Measurements from ENCODE around the gene UAP1L1. TPM values are rescaled to one million over a fixed set of nuclear protein-coding genes. Genes with fewer than 3 reads are reported as not detected.

The UAP1L1 gene
- total RNA-seq, 4 donors from 2014 or later = 3.6 to 5.8 (median 5.0) TPM

DNA sequence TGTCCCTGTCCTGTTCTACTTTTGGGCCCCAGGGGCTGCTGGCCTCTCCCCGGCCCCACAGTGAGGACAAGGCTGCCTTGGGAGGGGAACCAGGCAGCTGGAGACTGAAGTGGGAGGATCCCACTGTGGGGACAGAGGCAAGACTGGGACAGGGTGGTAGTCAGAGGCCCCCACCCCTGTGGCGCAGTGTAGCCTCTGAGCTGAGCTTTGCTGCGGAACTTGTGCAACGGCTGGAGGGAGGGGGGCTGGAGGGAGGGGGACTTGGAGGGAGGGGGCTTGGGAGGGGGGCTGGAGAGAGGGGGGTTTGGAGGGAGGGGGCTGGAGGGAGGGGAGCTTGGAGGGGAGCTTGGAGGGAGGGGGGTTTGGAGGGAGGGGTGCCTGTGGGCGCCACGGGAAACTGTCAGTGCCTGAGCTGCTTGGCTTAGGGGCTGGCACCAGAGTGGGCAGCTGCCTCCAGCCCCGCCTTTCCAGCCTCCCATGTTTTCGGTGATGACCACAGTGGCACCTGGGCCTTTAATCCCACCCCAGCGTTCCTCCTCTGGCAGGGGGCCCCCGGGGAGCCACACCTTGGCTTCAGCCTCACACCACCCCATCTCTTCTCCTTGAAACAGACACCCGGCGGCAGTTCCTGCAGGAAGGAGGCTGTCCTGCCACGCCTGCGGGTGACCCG lies 43.1 kb upstream of the UAP1L1 start:
- no peak overlapping the region for H3K27ac ChIP-seq (replicated peaks in 1 of 4)
- H3K36me3 ChIP-seq = peaks cover 0 to 24% (median 20%) of the 10 kb centered on the region in 4 donors
- H3K4me1 ChIP-seq = peaks cover 11 to 25% (median 20%) of the 10 kb centered on the region in 4 donors
- H3K27me3 ChIP-seq = peaks cover 0 to 8% (median 0%) of the 10 kb centered on the region in 4 donors
- intact Hi-C loops (cut with DNase I) = loop anchor here (2.0 kb wide), 1 partner anchor 247 kb away; no protein-coding TSS in a partner anchor
- WGBS = 47% methylated on average over 11 of the region's 15 CpGs
- TF ChIP-seq POLR2A (IDR thresholded peaks at IDR 0.05; ENCODE audit: low read depth) = no peak
- TF ChIP-seq, protein P1, sequence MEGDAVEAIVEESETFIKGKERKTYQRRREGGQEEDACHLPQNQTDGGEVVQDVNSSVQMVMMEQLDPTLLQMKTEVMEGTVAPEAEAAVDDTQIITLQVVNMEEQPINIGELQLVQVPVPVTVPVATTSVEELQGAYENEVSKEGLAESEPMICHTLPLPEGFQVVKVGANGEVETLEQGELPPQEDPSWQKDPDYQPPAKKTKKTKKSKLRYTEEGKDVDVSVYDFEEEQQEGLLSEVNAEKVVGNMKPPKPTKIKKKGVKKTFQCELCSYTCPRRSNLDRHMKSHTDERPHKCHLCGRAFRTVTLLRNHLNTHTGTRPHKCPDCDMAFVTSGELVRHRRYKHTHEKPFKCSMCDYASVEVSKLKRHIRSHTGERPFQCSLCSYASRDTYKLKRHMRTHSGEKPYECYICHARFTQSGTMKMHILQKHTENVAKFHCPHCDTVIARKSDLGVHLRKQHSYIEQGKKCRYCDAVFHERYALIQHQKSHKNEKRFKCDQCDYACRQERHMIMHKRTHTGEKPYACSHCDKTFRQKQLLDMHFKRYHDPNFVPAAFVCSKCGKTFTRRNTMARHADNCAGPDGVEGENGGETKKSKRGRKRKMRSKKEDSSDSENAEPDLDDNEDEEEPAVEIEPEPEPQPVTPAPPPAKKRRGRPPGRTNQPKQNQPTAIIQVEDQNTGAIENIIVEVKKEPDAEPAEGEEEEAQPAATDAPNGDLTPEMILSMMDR (IDR thresholded peaks at IDR 0.05) = no peak
- TF ChIP-seq EP300 (IDR thresholded peaks at IDR 0.05) = no peak
- TF ChIP-seq POLR2AphosphoS5 (IDR thresholded peaks at IDR 0.05) = no peak
- peak overlapping the region in 3 of 4 donors; percentile 14 to 39 (median 27) for H3K4me3 ChIP-seq
- DNase-seq (ENCODE audit: extremely low spot score) = no peak
- no peaks in the 10 kb centered on the region for H3K9me3 ChIP-seq

DNA sequence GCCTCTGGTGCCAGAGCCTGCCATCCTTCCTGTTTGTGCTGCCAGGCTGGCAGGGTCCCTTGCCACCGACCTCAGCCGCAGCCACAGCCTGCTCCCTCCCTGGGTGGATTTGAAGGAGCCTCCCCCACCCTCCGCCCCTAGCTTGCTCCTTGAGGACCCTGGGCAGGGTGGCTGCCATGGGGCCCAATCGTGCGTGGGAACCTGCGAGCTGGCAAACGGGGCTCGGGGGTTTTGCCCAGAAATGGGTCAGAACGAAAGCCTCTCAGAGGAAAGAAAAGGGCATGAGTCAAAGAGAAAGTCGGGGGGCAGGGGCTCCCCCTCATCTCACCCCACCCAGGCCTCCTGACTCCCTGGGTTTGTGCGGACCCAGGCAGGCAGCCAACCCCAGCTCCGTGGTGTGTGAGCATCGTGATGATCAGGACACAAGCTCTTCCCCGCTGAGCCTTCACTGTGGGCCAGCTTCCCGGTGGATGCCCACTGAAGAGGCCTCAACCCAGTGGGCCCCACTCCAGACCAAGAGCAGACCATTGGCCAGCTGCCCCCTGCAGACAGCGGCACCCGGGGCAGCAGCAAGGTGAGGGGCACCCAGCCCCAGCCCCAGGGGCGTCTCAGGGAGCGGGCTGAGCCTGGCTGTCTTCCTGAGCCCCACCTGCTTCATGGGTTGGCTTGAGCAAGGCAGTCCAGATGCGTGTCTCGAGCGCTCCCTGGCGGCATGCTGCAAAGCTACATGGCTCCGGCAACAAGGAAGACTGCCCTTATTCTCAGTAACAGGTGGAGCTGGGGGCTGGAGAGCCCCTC lies 42.4 kb upstream of the UAP1L1 start:
- intact Hi-C loops (cut with DNase I) = loop anchor here (2.0 to 5.0 kb wide), 2 partner anchors 88 to 248 kb away; partner anchors contain the start of gene C8G
- WGBS = 21% methylated on average over 10 of the region's 24 CpGs
- no peak for DNase-seq (ENCODE audit: extremely low spot score)
- Histone ChIP-seq H3K4me1 (peaks cover 9 to 17% (median 14%) of the 10 kb centered on the region in 4 donors), H3K27me3 (peaks cover 0 to 8% (median 0%) of the 10 kb centered on the region in 4 donors), H3K9me3 (no peaks in the 10 kb centered on the region), H3K27ac (replicated peaks in 1 of 4) (no peak overlapping the region), H3K36me3 (peaks cover 0 to 31% (median 27%) of the 10 kb centered on the region in 4 donors), H3K4me3 (peak overlapping the region in 1 of 4 donors; percentile 25)
- no peak for TF ChIP-seq EP300 (IDR thresholded peaks at IDR 0.05)
- peak in 1 of 2 donors; percentile 54 for TF ChIP-seq POLR2AphosphoS5 (IDR thresholded peaks at IDR 0.05)
- no peak for TF ChIP-seq POLR2A (IDR thresholded peaks at IDR 0.05; ENCODE audit: low read depth)
- TF ChIP-seq, protein P1 (IDR thresholded peaks at IDR 0.05) = peak; percentile 88 to 94 (median 90)

DNA sequence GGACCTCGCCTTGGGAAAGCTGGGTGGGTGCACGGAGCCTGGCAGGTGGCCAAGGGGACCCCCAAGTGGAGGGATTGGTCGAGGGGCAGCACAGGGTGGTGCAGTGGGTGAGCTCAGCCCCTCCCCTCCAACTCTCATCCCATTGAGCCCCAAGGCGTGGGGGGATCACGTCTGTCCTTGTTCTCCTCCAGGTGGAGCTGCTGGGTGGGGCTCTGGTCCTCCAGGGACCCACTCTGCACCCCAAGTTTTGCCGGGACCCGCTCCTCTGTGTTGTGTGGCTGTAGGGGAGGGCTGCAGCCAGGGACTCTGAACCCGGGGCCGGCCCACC lies 41.8 kb upstream of the UAP1L1 start:
- Histone ChIP-seq H3K27ac (replicated peaks in 1 of 4) (no peak overlapping the region), H3K27me3 (peaks cover 0 to 8% (median 0%) of the 10 kb centered on the region in 4 donors), H3K4me3 (no peak overlapping the region), H3K4me1 (peaks cover 9 to 16% (median 14%) of the 10 kb centered on the region in 4 donors), H3K9me3 (no peaks in the 10 kb centered on the region), H3K36me3 (peaks cover 3 to 37% (median 33%) of the 10 kb centered on the region in 4 donors)
- TF ChIP-seq EP300 (IDR thresholded peaks at IDR 0.05) (no peak), POLR2AphosphoS5 (IDR thresholded peaks at IDR 0.05) (no peak), POLR2A (IDR thresholded peaks at IDR 0.05; ENCODE audit: low read depth) (no peak)
- TF ChIP-seq, protein P1 (IDR thresholded peaks at IDR 0.05) = peak in 1 of 3 experiments; percentile 8
- intact Hi-C loops (cut with DNase I) = loop anchor here (2.0 to 5.0 kb wide), 2 partner anchors 88 to 249 kb away; partner anchors contain the start of gene C8G
- DNase-seq (ENCODE audit: extremely low spot score) = no peak
- WGBS = 30% methylated on average over 7 of the region's 9 CpGs

DNA sequence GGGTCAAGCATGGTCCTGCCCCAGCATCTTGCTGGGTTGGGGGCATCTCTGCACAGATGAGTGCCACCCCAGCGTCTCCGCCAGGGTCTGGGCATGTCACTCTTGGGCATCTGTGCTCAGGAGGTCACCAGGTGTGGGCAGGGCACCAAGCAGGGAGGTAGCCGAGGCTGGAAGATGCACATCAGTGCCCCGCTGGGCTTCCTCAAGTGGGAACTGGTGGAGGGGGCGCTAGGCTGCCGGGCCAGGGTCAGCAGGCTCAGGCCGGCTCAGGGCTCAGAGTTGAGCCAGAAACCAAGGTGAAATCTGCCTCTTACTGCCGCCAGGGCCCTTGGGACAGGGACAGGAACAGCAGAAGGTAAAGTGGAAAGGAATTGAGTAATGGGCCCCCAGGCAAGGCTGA lies 41.4 kb upstream of the UAP1L1 start:
- no peak for DNase-seq (ENCODE audit: extremely low spot score)
- H3K9me3 ChIP-seq = no peaks in the 10 kb centered on the region
- peaks cover 9 to 19% (median 14%) of the 10 kb centered on the region in 4 donors for H3K4me1 ChIP-seq
- peaks cover 0 to 8% (median 0%) of the 10 kb centered on the region in 4 donors for H3K27me3 ChIP-seq
- H3K4me3 ChIP-seq = no peak overlapping the region
- TF ChIP-seq, protein P1 (IDR thresholded peaks at IDR 0.05) = no peak
- no peak for TF ChIP-seq POLR2AphosphoS5 (IDR thresholded peaks at IDR 0.05)
- TF ChIP-seq EP300 (IDR thresholded peaks at IDR 0.05) = no peak
- TF ChIP-seq POLR2A (IDR thresholded peaks at IDR 0.05; ENCODE audit: low read depth) = no peak
- H3K27ac ChIP-seq (replicated peaks in 1 of 4) = no peak overlapping the region
- intact Hi-C loops (cut with DNase I) = loop anchor here (2.0 to 5.0 kb wide), 2 partner anchors 89 to 249 kb away; partner anchors contain the start of gene C8G
- WGBS = 83% methylated on average over 5 of the region's 8 CpGs
- peaks cover 8 to 41% (median 37%) of the 10 kb centered on the region in 4 donors for H3K36me3 ChIP-seq

Data from esophagus muscularis mucosa (tissue), 4 donors.